Calu3 (cell line): Measurements from ENCODE around the gene MAP3K4. TPM values are rescaled to one million over a fixed set of nuclear protein-coding genes. Genes with fewer than 3 reads are reported as not detected.

ENCODE experiments used
- BruUV-seq: library from RNA; stranded (reverse); fragments of 400-500 nt; replicated peaks from 2 replicates; lab custom pipeline; 2021; lab: Mats Ljungman, UMichigan
- CTCF ChIA-PET: fragments of 300-600 bp; sonication (Branson Sonifier 250); formaldehyde crosslinking; loops from one replicate; lab custom pipeline; 2022; ENCODE audit warnings: antibody characterized with exemption; lab: Charles Lee
- DNase-seq: peaks from one replicate; pipeline ENCODE4 v3.0.0; 2022
- H3K27ac Mint-ChIP-seq: one replicate; pipeline ENCODE4 v1.8.0; 2022; ENCODE audit warnings: mixed read lengths; ENCODE audit not compliant: unreplicated experiment
- H3K27me3 Mint-ChIP-seq: one replicate; pipeline ENCODE4 v1.8.0; 2022; ENCODE audit warnings: mixed read lengths; ENCODE audit not compliant: unreplicated experiment
- H3K36me3 Mint-ChIP-seq: one replicate; pipeline ENCODE4 v1.8.0; 2022; ENCODE audit warnings: mild to moderate bottlenecking, moderate library complexity, mixed read lengths; ENCODE audit not compliant: insufficient read depth, unreplicated experiment
- H3K4me1 Mint-ChIP-seq: one replicate; pipeline ENCODE4 v1.8.0; 2022; ENCODE audit warnings: mild to moderate bottlenecking, low read depth, mixed read lengths; ENCODE audit not compliant: unreplicated experiment
- H3K4me3 Mint-ChIP-seq: one replicate; pipeline ENCODE4 v1.8.0; 2022; ENCODE audit warnings: mild to moderate bottlenecking, low read depth, moderate library complexity, mixed read lengths; ENCODE audit not compliant: unreplicated experiment
- H3K9me3 Mint-ChIP-seq: one replicate; pipeline ENCODE4 v1.8.0; 2022; ENCODE audit warnings: low read depth, mixed read lengths; ENCODE audit not compliant: unreplicated experiment
- CTCF ChIP-seq: fragments of 200-600 bp; IDR thresholded peaks from one replicate; pipeline ENCODE4 v1.8.0; 2022; ENCODE audit warnings: antibody characterized with exemption; ENCODE audit not compliant: unreplicated experiment
- intact Hi-C: fragments of 100-400 bp; cut with micrococcal nuclease; formaldehyde crosslinking; loops from one replicate; pipeline ENCODE4 v1.10.0; 2022; ENCODE audit not compliant: unreplicated experiment
- total RNA-seq: library from RNA; stranded (reverse); gene quantifications from 2 replicates; pipeline ENCODE4 v1.2.3, GENCODE V29; 2022

MAP3K4 gene
- total RNA-seq, 1 experiment from 2014 or later, result 62.2 TPM

DNA sequence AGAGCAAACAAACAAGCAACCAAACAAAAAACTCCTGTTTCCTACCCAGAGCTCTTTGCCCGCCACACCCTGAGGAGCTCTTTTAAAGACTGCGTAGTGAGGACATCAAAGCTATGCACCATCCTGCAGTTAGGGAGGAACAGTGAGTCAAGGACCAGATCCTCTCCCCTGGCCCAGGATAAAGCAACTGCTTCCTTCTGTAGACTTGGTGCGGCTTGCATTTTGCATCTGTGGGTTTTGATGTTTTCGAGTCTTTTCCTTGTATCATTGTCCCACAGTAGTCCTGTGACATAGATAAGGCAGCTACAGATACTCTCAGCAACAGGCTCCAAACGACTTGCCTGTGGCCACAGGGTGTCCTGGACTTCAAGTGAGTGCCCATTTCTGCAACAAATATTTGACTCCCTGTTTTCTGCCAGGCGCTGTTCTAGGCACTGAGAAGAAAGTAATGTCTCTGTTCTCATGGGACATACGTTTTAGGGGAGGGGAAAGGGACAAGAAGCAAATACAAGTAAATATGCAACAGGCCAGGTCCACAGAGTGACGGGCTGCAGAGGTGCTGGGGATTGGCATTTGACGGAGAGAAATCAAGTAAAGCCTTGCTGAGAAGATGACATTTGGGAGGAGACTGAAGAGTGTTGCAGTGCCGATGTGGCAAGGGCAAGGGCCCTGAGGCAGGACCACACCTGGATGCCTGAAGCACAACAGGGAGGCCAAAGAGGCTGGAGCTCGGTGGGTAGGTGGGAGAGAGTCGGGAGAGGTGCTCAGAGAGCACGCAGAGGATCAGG, 35.9 kb upstream of the MAP3K4 start:
- H3K4me1 Mint-ChIP-seq, result no peaks in the 10 kb centered on the region
- peaks cover 3% of the 10 kb centered on the region for H3K9me3 Mint-ChIP-seq
- intact Hi-C loops, result no loop called here
- no peaks in the 10 kb centered on the region for H3K27me3 Mint-ChIP-seq
- no peak overlapping the region for H3K4me3 Mint-ChIP-seq
- H3K27ac Mint-ChIP-seq, result no peak overlapping the region
- no peak for DNase-seq
- no peak for TF ChIP-seq CTCF
- CTCF ChIA-PET, result no interaction called here
- no peaks in the 10 kb centered on the region for H3K36me3 Mint-ChIP-seq
- BruUV-seq, result no TSS peak

DNA sequence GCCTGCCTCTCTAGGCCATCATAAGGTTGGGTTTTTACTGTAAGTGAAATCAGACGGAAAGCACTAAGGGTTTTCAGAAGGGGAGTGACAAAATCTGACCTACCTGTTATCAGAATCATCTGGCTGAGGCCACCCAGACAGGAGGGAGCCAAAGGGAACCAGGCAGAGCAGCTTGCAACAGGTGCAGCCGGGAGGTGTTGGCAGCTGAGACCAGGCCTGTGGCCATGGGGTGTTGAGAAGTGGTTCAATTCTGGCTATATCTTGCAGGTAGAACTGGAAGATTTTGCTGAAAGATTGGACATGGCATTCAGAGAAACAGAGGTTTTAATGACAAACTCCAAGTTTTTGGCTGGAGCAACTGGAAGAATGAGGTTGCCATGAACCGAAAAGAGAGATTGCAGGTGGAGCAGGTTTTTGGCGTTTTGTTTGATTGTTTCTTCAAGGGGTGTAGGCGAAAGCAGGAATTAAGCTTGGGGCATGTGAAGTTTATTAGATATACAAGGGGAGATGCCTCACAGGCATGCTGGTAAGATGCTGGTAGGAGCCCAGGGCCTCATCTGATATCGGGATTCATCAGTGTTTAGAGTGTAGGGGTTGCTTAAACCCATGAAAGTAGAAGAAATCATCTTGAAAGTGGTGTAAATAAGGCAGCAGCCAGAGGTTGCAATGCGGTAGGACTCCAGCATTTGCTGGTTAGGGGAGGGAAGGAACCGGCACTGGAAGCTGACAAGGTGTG, 35.1 kb upstream of the MAP3K4 start:
- CTCF ChIA-PET, result no interaction called here
- no peak overlapping the region for H3K27ac Mint-ChIP-seq
- H3K4me1 Mint-ChIP-seq, result no peaks in the 10 kb centered on the region
- no peaks in the 10 kb centered on the region for H3K36me3 Mint-ChIP-seq
- no peak for TF ChIP-seq CTCF
- no TSS peak for BruUV-seq
- H3K9me3 Mint-ChIP-seq, result peaks cover under 1% of the 10 kb centered on the region
- H3K4me3 Mint-ChIP-seq, result no peak overlapping the region
- H3K27me3 Mint-ChIP-seq, result no peaks in the 10 kb centered on the region
- intact Hi-C loops, result no loop called here
- no peak for DNase-seq

- no peak for TF ChIP-seq CTCF
- no peaks in the 10 kb centered on the region for H3K9me3 Mint-ChIP-seq
- H3K4me1 Mint-ChIP-seq, result no peaks in the 10 kb centered on the region
- H3K36me3 Mint-ChIP-seq, result no peaks in the 10 kb centered on the region
- H3K27me3 Mint-ChIP-seq, result no peaks in the 10 kb centered on the region
- CTCF ChIA-PET, result interaction anchor here (0.6 kb wide), 1 partner anchor 10 kb away, joined by 3 read pairs; no protein-coding TSS in a partner anchor
- BruUV-seq, result no TSS peak
- no peak overlapping the region for H3K27ac Mint-ChIP-seq
- DNase-seq, result no peak
- intact Hi-C loops, result no loop called here
- no peak overlapping the region for H3K4me3 Mint-ChIP-seq
These were observed 31.7 kb upstream of the MAP3K4 start for GRCh38 chr6:160959726-160960435.

DNA sequence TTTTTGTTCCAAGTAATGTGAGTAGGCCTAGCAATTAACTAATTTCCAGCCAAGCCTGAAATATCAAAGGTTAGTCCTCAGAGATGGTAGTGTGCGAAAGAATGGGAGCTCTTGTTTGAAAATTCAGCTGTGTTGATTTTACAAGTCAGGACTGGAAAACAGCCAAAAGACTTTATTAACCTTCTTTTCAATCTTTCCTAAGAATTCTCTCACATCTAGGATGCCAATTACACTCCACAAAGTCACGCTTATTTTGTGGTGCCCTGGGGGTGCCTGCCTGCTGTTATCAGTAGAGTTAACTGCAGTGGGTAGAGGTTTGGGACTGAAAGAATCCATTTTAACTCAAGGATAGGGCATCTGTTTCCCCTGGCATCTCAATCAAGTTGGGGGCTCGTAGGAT, 30.7 kb upstream of the MAP3K4 start:
- Mint-ChIP-seq H3K27ac (no peak overlapping the region), H3K9me3 (no peaks in the 10 kb centered on the region), H3K27me3 (no peaks in the 10 kb centered on the region), H3K4me1 (no peaks in the 10 kb centered on the region), H3K36me3 (no peaks in the 10 kb centered on the region), H3K4me3 (no peak overlapping the region)
- intact Hi-C loops, result no loop called here
- BruUV-seq, result no TSS peak
- no peak for DNase-seq
- CTCF ChIA-PET, result interaction anchor here (0.6 kb wide), 1 partner anchor 11 kb away, joined by 3 read pairs; no protein-coding TSS in a partner anchor
- TF ChIP-seq CTCF, result no peak
